ENCODE measurements around the gene MICALL2.

DNA sequence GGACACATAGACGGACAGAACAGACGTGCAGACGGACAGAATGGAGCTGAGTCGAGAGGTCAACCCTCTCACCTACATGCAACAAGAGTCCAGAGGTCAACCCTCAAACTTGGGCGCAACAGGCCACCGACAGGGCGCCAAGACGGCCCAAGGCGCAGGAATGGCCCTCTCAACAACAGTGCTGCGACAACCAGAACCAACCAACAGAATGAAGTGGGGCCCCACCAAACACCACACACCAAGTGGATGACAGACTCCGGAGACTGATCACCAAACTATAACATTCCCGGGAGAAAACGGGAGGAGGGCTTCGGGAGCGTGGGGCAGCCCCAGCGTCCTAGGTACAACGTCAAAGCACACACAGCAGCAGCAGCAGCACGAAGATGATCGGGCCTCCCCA lies 31.6 kb upstream of the MICALL2 start:
- no peak for TF ChIP-seq POLR2A (IDR thresholded peaks at IDR 0.05; ENCODE audit: low read length)
- TF ChIP-seq POLR2AphosphoS2 (conservative IDR thresholded peaks at IDR 0.05; ENCODE audit: low read length), result no peak
- no peak for TF ChIP-seq CTCF (IDR thresholded peaks at IDR 0.05)
- no peak for TF ChIP-seq CBX2 (IDR thresholded peaks at IDR 0.05; ENCODE audit: borderline replicate concordance, low read depth)
- no peak for TF ChIP-seq RFX5 (IDR thresholded peaks at IDR 0.05)
- TF ChIP-seq ZFP36 (IDR thresholded peaks at IDR 0.05; ENCODE audit: borderline replicate concordance, partially characterized antibody), result no peak

All from A549 (cell line).